Measurements from ENCODE around the gene ABCG2.

Gene ABCG2

DNA sequence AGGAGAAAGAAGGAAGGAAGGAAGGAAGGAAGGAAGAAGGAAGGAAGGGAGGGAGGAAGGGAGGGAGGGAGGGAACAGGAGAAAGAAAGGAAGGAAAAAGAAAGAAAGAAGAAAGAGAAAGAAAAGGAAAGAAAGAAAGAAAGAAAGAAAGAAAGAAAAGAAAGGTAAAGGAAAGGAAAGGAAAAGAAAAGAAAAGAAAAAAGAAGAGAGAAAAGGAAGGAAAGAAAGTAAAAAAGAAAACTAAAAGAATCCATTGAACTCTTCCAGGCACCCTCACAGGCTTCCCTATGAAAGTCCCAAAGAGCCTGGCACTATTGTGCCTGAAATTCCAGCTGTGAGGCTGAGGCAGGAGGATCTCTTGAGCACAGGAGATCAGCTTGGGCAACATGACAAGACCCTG lies 11.5 kb downstream of the ABCG2 start:
- Mint-ChIP-seq H3K4me1 (no peaks in the 10 kb centered on the region), H3K36me3 (ENCODE audit: low read depth) (no peaks in the 10 kb centered on the region), H3K27me3 (ENCODE audit: low read depth) (no peaks in the 10 kb centered on the region), H3K9me3 (no peaks in the 10 kb centered on the region), H3K27ac (no peak overlapping the region), H3K4me3 (no peak overlapping the region)
- TF ChIP-seq, protein P1, sequence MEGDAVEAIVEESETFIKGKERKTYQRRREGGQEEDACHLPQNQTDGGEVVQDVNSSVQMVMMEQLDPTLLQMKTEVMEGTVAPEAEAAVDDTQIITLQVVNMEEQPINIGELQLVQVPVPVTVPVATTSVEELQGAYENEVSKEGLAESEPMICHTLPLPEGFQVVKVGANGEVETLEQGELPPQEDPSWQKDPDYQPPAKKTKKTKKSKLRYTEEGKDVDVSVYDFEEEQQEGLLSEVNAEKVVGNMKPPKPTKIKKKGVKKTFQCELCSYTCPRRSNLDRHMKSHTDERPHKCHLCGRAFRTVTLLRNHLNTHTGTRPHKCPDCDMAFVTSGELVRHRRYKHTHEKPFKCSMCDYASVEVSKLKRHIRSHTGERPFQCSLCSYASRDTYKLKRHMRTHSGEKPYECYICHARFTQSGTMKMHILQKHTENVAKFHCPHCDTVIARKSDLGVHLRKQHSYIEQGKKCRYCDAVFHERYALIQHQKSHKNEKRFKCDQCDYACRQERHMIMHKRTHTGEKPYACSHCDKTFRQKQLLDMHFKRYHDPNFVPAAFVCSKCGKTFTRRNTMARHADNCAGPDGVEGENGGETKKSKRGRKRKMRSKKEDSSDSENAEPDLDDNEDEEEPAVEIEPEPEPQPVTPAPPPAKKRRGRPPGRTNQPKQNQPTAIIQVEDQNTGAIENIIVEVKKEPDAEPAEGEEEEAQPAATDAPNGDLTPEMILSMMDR (IDR thresholded peaks at IDR 0.05; ENCODE audit: unreplicated experiment in 3 of 3), result no peak

GRCh38 chr4:88144866-88145300 lies 13.6 kb downstream of the ABCG2 start:
- H3K36me3 Mint-ChIP-seq (ENCODE audit: low read depth), result no peaks in the 10 kb centered on the region
- peaks cover 4% of the 10 kb centered on the region for H3K27me3 Mint-ChIP-seq (ENCODE audit: low read depth)
- TF ChIP-seq, protein P1 (IDR thresholded peaks at IDR 0.05; ENCODE audit: unreplicated experiment in 3 of 3), result no peak
- no peaks in the 10 kb centered on the region for H3K4me1 Mint-ChIP-seq
- H3K4me3 Mint-ChIP-seq, result no peak overlapping the region
- no peaks in the 10 kb centered on the region for H3K9me3 Mint-ChIP-seq
- no peak overlapping the region for H3K27ac Mint-ChIP-seq

DNA sequence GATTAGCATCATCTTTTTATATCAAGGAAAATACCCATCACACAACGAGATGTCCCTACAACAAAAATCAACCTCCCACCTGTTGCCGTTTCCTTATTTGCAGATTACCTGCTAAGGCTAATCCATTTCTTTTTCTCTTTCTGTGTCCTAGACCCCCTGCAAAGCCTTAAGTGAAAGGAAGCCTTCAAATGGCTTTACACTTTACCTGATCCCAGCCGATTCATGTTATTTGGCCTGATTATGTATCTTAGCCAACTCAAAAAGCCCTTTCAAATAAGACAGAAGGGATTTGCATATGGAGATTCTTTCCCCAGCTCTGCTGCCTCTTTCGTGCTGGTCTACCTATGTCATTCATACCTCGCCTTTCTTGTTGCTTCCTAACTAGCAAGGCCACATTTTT lies 14.4 kb downstream of the ABCG2 start:
- Mint-ChIP-seq H3K27ac (no peak overlapping the region), H3K36me3 (ENCODE audit: low read depth) (no peaks in the 10 kb centered on the region), H3K4me1 (no peaks in the 10 kb centered on the region), H3K27me3 (ENCODE audit: low read depth) (peaks cover 4% of the 10 kb centered on the region), H3K4me3 (no peak overlapping the region), H3K9me3 (no peaks in the 10 kb centered on the region)
- TF ChIP-seq, protein P1 (IDR thresholded peaks at IDR 0.05; ENCODE audit: unreplicated experiment in 3 of 3), result no peak

DNA sequence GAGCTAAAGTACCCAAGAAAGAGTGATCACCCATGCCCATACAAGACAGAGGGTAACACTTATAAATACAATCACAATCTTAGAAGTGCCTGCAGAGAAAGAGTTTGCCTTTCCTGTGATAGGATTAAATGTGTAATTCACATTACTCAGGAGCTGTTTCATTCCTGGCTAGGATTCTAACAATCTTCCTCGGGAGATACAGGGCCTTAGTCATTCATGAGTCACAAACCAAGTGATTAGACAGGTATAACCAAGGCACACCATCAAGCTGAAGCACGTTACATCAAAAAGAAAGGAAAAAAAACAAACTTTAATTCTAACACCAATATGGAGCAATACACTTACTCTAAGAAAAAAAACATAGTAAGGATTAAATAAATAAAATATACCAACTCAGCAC lies 14.9 kb downstream of the ABCG2 start:
- no peaks in the 10 kb centered on the region for H3K36me3 Mint-ChIP-seq (ENCODE audit: low read depth)
- no peak overlapping the region for H3K27ac Mint-ChIP-seq
- H3K4me1 Mint-ChIP-seq, result no peaks in the 10 kb centered on the region
- TF ChIP-seq, protein P1 (IDR thresholded peaks at IDR 0.05; ENCODE audit: unreplicated experiment in 3 of 3), result no peak
- no peak overlapping the region for H3K4me3 Mint-ChIP-seq
- H3K27me3 Mint-ChIP-seq (ENCODE audit: low read depth), result peaks cover 4% of the 10 kb centered on the region
- H3K9me3 Mint-ChIP-seq, result no peaks in the 10 kb centered on the region

DNA sequence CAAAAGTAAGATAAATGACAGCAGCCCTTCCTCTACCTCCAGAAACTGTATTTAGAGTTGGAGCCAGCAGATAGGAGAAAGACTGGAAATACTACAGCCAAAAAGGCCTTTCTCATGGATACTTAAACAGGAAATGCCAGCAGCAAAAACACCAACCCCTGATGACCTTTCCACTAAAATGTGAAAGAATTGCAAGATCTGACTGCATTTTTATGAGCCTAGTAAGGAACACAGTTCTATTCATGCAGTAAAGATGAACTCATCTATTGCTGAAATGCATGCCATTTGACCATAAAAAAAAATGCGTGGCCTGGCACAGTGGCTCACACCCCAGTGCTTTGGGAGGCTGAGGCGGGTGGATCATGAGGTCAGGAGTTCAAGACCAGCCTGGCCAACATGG lies 19.9 kb downstream of the ABCG2 start:
- Mint-ChIP-seq H3K27me3 (ENCODE audit: low read depth) (peaks cover 4% of the 10 kb centered on the region), H3K4me3 (no peak overlapping the region), H3K9me3 (no peaks in the 10 kb centered on the region), H3K36me3 (ENCODE audit: low read depth) (no peaks in the 10 kb centered on the region), H3K4me1 (no peaks in the 10 kb centered on the region), H3K27ac (no peak overlapping the region)
- TF ChIP-seq, protein P1 (IDR thresholded peaks at IDR 0.05; ENCODE audit: unreplicated experiment in 3 of 3), result no peak

GRCh38 chr4:88137112-88137511 lies 21.3 kb downstream of the ABCG2 start:
- Mint-ChIP-seq H3K27ac (no peak overlapping the region), H3K4me3 (no peak overlapping the region), H3K9me3 (peaks cover 3% of the 10 kb centered on the region), H3K36me3 (ENCODE audit: low read depth) (no peaks in the 10 kb centered on the region), H3K27me3 (ENCODE audit: low read depth) (peaks cover 4% of the 10 kb centered on the region), H3K4me1 (no peaks in the 10 kb centered on the region)
- TF ChIP-seq, protein P1 (IDR thresholded peaks at IDR 0.05; ENCODE audit: unreplicated experiment in 3 of 3), result no peak

Measured in nephron (organoid).